Left colon (tissue), 2 donors: ENCODE data around the gene KCNB1. TPM values are rescaled to one million over a fixed set of nuclear protein-coding genes. Genes with fewer than 3 reads are reported as not detected.

Experiments used
- ATAC-seq: fragments of 200-7000 bp; cut with Tn5 transposase; one replicate; pipeline ENCODE4 v1.9.1; 2020; ENCODE audit warnings: mild to moderate bottlenecking, moderate library complexity
- DNase-seq, 2 donors: peaks; one replicate each; pipeline ENCODE4 v3.0.0-alpha.2; 2020
- intact Hi-C, 2 donors: fragments of 100-400 bp; cut with DNase I in 1 of 2; cut with micrococcal nuclease in 1 of 2; formaldehyde crosslinking; loops; one replicate each; pipeline versions ENCODE4 v1.11.2 to v1.14.0; 2022; cut with DNase I, micrococcal nuclease
- total RNA-seq, 2 donors: library from RNA; stranded (reverse); fragmentation: NEBNext Ultra II Directional; extraction: Animal tissue kit (Norgen Biotek cat#: 25700); gene quantifications; one replicate each; pipeline ENCODE4 v1.2.1, GENCODE V29; 2021
- donor health status: DM: no; HTN: no; CAD: no.
- donor health status: DM: yes; HTN: yes; CAD: no.

Gene KCNB1
- total RNA-seq, 2 donors from 2014 or later: 0.24 to 2.0 TPM

- DNase-seq (no peak), ATAC-seq (no peak)
- intact Hi-C loops: no loop called here
Observed at GRCh38 chr20:49507741-49508434, 25.4 kb upstream of the KCNB1 start.

GRCh38 chr20:49505518-49505917 is 23.1 kb upstream of the KCNB1 start:
- ATAC-seq: no peak
- intact Hi-C loops: no loop called here

GRCh38 chr20:49503176-49503575 is 20.7 kb upstream of the KCNB1 start:
- ATAC-seq (no peak), DNase-seq (no peak)
- intact Hi-C loops: no loop called here

More at GRCh38 chr20:49505518-49505917, 23.1 kb upstream of the KCNB1 start:
- DNase-seq: no peak

GRCh38 chr20:49501917-49502316 is 19.4 kb upstream of the KCNB1 start:
- ATAC-seq (no peak), DNase-seq (no peak)
- intact Hi-C loops: no loop called here

- DNase-seq (no peak), ATAC-seq (no peak)
- intact Hi-C loops: no loop called here
Observed at GRCh38 chr20:49497398-49497669, 14.9 kb upstream of the KCNB1 start.

- ATAC-seq: no peak
- no peak for DNase-seq
- intact Hi-C loops: no loop called here
Observed at GRCh38 chr20:49496553-49497397, 14.3 kb upstream of the KCNB1 start.

- no peak for ATAC-seq
- intact Hi-C loops: no loop called here
- no peak for DNase-seq
Observed at GRCh38 chr20:49496043-49496442, 13.6 kb upstream of the KCNB1 start.

- no peak for ATAC-seq
- intact Hi-C loops: no loop called here
- DNase-seq: no peak
Observed at GRCh38 chr20:49490689-49491088, 8.2 kb upstream of the KCNB1 start.

- DNase-seq (no peak), ATAC-seq (no peak)
- intact Hi-C loops: loop anchor here (10.0 kb wide), 1 partner anchor 155 kb away; no protein-coding TSS in a partner anchor
Observed at GRCh38 chr20:49489688-49490087, 7.2 kb upstream of the KCNB1 start.

- intact Hi-C loops: loop anchor here (10.0 kb wide), 1 partner anchor 151 kb away; no protein-coding TSS in a partner anchor
- ATAC-seq: no peak
- DNase-seq: no peak
Observed at GRCh38 chr20:49486064-49486463, 3.6 kb upstream of the KCNB1 start.

GRCh38 chr20:49485563-49485962 is 3.1 kb upstream of the KCNB1 start:
- DNase-seq: no peak
- no peak for ATAC-seq
- intact Hi-C loops: loop anchor here (10.0 kb wide), 1 partner anchor 151 kb away; no protein-coding TSS in a partner anchor

GRCh38 chr20:49484180-49485140 is 2.0 kb upstream of the KCNB1 start:
- intact Hi-C loops: loop anchor here (10.0 kb wide), 1 partner anchor 150 kb away; no protein-coding TSS in a partner anchor

GRCh38 chr20:49483696-49484123 is 1.2 kb upstream of the KCNB1 start:
- ATAC-seq: no peak
- no peak for DNase-seq
- intact Hi-C loops: loop anchor here (10.0 kb wide), 1 partner anchor 149 kb away; no protein-coding TSS in a partner anchor

More at GRCh38 chr20:49484180-49485140, 2.0 kb upstream of the KCNB1 start:
- ATAC-seq (peak; percentile 96), DNase-seq (peak; percentile 69 to 82)

- intact Hi-C loops: loop anchor here (10.0 kb wide), 1 partner anchor 148 kb away; no protein-coding TSS in a partner anchor
- DNase-seq (no peak), ATAC-seq (no peak)
Observed at GRCh38 chr20:49483018-49483695, 689 bp upstream of the KCNB1 start.

GRCh38 chr20:49482173-49482572 is 295 bp downstream of the KCNB1 start:
- no peak for ATAC-seq
- intact Hi-C loops: loop anchor here (10.0 kb wide), 1 partner anchor 147 kb away; no protein-coding TSS in a partner anchor
- DNase-seq: no peak

- ATAC-seq (no peak), DNase-seq (no peak)
- intact Hi-C loops: loop anchor here (10.0 kb wide), 1 partner anchor 146 kb away; no protein-coding TSS in a partner anchor
Observed at GRCh38 chr20:49481116-49481515, 1.4 kb downstream of the KCNB1 start.

- no peak for ATAC-seq
- no peak for DNase-seq
- intact Hi-C loops: loop anchor here (10.0 kb wide), 1 partner anchor 145 kb away; no protein-coding TSS in a partner anchor
Observed at GRCh38 chr20:49480236-49480635, 2.2 kb downstream of the KCNB1 start.

GRCh38 chr20:49479785-49480184 is 2.7 kb downstream of the KCNB1 start:
- intact Hi-C loops: loop anchor here (10.0 kb wide), 1 partner anchor 145 kb away; no protein-coding TSS in a partner anchor
- DNase-seq: no peak
- no peak for ATAC-seq
